ENCODE results near the gene RAB36.

RAB36 gene

GRCh38 chr22:23184764-23185113 lies 39.5 kb downstream of the RAB36 start:
- peaks cover 52% of the 10 kb centered on the region for H4K20me1 ChIP-seq (ENCODE audit: insufficient read depth, low read length)
- no peak overlapping the region for H3K9ac ChIP-seq (ENCODE audit: low read length)
- peaks cover 4% of the 10 kb centered on the region; the same call in 1 of the 2 replicates for H3K36me3 ChIP-seq (replicated peaks; ENCODE audit: insufficient read depth, low read length)
- H3K9me3 ChIP-seq (replicated peaks; ENCODE audit: insufficient read depth, low read length), result no peaks in the 10 kb centered on the region
- H3K27me3 ChIP-seq (replicated peaks; ENCODE audit: insufficient read depth, low read length), result no peaks in the 10 kb centered on the region
- H3K4me3 ChIP-seq (ENCODE audit: low read length), result no peak overlapping the region
- no peak overlapping the region for H3K27ac ChIP-seq (ENCODE audit: low read length)
- peak overlapping the region; percentile 90; the same call in 1 of the 2 replicates for H3K4me2 ChIP-seq (ENCODE audit: low read depth, low read length)
- peaks cover 94% of the 10 kb centered on the region for H3K79me2 ChIP-seq (ENCODE audit: low read length)
- TF ChIP-seq, protein P1, sequence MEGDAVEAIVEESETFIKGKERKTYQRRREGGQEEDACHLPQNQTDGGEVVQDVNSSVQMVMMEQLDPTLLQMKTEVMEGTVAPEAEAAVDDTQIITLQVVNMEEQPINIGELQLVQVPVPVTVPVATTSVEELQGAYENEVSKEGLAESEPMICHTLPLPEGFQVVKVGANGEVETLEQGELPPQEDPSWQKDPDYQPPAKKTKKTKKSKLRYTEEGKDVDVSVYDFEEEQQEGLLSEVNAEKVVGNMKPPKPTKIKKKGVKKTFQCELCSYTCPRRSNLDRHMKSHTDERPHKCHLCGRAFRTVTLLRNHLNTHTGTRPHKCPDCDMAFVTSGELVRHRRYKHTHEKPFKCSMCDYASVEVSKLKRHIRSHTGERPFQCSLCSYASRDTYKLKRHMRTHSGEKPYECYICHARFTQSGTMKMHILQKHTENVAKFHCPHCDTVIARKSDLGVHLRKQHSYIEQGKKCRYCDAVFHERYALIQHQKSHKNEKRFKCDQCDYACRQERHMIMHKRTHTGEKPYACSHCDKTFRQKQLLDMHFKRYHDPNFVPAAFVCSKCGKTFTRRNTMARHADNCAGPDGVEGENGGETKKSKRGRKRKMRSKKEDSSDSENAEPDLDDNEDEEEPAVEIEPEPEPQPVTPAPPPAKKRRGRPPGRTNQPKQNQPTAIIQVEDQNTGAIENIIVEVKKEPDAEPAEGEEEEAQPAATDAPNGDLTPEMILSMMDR (IDR thresholded peaks at IDR 0.05; ENCODE audit: low read length), result no peak
- no peak for TF ChIP-seq EZH2phosphoT487 (IDR thresholded peaks at IDR 0.05; ENCODE audit: low read length)
- TF ChIP-seq EZH2 (optimal IDR thresholded peaks at IDR 0.05; ENCODE audit: low read depth, low read length), result no peak
- no peak for DNase-seq
- peaks cover 17% of the 10 kb centered on the region for H3F3A ChIP-seq (ENCODE audit: insufficient read depth, low read length)
- no peaks in the 10 kb centered on the region for H3K9me2 ChIP-seq (replicated peaks; ENCODE audit: insufficient read depth, low read length)
- no peak overlapping the region for H2AFZ ChIP-seq (ENCODE audit: low read length)
- peaks cover 10% of the 10 kb centered on the region for H3K4me1 ChIP-seq (ENCODE audit: low read length)

- Histone ChIP-seq H3K4me2 (ENCODE audit: low read depth, low read length) (no peak overlapping the region), H3K9ac (ENCODE audit: low read length) (no peak overlapping the region), H3K27ac (ENCODE audit: low read length) (no peak overlapping the region), H3K4me3 (ENCODE audit: low read length) (no peak overlapping the region), H3K4me1 (ENCODE audit: low read length) (peaks cover 8% of the 10 kb centered on the region), H2AFZ (ENCODE audit: low read length) (no peak overlapping the region), H3F3A (ENCODE audit: insufficient read depth, low read length) (peaks cover 8% of the 10 kb centered on the region), H3K27me3 (replicated peaks; ENCODE audit: insufficient read depth, low read length) (no peaks in the 10 kb centered on the region), H3K79me2 (ENCODE audit: low read length) (peaks cover 100% of the 10 kb centered on the region), H3K36me3 (replicated peaks; ENCODE audit: insufficient read depth, low read length) (peaks cover 9% of the 10 kb centered on the region; the same call in 1 of the 2 replicates), H3K9me2 (replicated peaks; ENCODE audit: insufficient read depth, low read length) (no peaks in the 10 kb centered on the region), H4K20me1 (ENCODE audit: insufficient read depth, low read length) (peaks cover 74% of the 10 kb centered on the region), H3K9me3 (replicated peaks; ENCODE audit: insufficient read depth, low read length) (no peaks in the 10 kb centered on the region)
- TF ChIP-seq EZH2phosphoT487 (IDR thresholded peaks at IDR 0.05; ENCODE audit: low read length) (no peak), EZH2 (optimal IDR thresholded peaks at IDR 0.05; ENCODE audit: low read depth, low read length) (no peak)
- TF ChIP-seq, protein P1 (IDR thresholded peaks at IDR 0.05; ENCODE audit: low read length), result no peak
- no peak for DNase-seq
These were observed 41.9 kb downstream of the RAB36 start for GRCh38 chr22:23187211-23187610.

- H3K27ac ChIP-seq (ENCODE audit: low read length), result no peak overlapping the region
- H3K4me2 ChIP-seq (ENCODE audit: low read depth, low read length), result no peak overlapping the region
- peaks cover 100% of the 10 kb centered on the region for H3K79me2 ChIP-seq (ENCODE audit: low read length)
- H3K36me3 ChIP-seq (replicated peaks; ENCODE audit: insufficient read depth, low read length), result peaks cover 9% of the 10 kb centered on the region; the same call in 1 of the 2 replicates
- H4K20me1 ChIP-seq (ENCODE audit: insufficient read depth, low read length), result peaks cover 81% of the 10 kb centered on the region
- no peak overlapping the region for H2AFZ ChIP-seq (ENCODE audit: low read length)
- H3K27me3 ChIP-seq (replicated peaks; ENCODE audit: insufficient read depth, low read length), result no peaks in the 10 kb centered on the region
- H3K9me2 ChIP-seq (replicated peaks; ENCODE audit: insufficient read depth, low read length), result no peaks in the 10 kb centered on the region
- DNase-seq, result no peak
- peaks cover 8% of the 10 kb centered on the region for H3K4me1 ChIP-seq (ENCODE audit: low read length)
- H3K4me3 ChIP-seq (ENCODE audit: low read length), result no peak overlapping the region
- H3F3A ChIP-seq (ENCODE audit: insufficient read depth, low read length), result no peaks in the 10 kb centered on the region; the same call in 1 of the 2 replicates
- TF ChIP-seq, protein P1 (IDR thresholded peaks at IDR 0.05; ENCODE audit: low read length), result no peak
- no peak for TF ChIP-seq EZH2phosphoT487 (IDR thresholded peaks at IDR 0.05; ENCODE audit: low read length)
- no peak for TF ChIP-seq EZH2 (optimal IDR thresholded peaks at IDR 0.05; ENCODE audit: low read depth, low read length)
- no peak overlapping the region for H3K9ac ChIP-seq (ENCODE audit: low read length)
- no peaks in the 10 kb centered on the region for H3K9me3 ChIP-seq (replicated peaks; ENCODE audit: insufficient read depth, low read length)
These were observed 42.8 kb downstream of the RAB36 start for GRCh38 chr22:23187871-23188700.
